Measurements from ENCODE around the gene FOXJ3.

DNA sequence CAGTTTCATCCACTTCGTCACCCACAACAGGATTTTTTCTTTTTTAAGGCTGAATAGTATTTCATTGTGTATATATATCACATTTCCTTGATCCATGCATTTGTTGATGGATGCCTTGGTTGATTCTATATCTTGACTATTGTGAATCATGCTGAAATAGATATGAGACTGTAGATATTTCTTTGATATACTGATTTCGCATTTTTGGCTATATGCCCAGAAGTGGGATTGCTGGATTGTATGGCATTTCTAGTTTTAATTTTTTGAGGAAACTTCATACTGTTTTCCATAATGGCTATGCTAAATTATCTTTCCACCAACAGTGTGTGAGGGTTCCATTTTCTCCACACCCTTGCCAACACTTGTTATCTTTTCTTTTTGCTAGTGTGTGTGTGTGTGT is 176.8 kb downstream of the FOXJ3 start:
- TF ChIP-seq, protein P1, sequence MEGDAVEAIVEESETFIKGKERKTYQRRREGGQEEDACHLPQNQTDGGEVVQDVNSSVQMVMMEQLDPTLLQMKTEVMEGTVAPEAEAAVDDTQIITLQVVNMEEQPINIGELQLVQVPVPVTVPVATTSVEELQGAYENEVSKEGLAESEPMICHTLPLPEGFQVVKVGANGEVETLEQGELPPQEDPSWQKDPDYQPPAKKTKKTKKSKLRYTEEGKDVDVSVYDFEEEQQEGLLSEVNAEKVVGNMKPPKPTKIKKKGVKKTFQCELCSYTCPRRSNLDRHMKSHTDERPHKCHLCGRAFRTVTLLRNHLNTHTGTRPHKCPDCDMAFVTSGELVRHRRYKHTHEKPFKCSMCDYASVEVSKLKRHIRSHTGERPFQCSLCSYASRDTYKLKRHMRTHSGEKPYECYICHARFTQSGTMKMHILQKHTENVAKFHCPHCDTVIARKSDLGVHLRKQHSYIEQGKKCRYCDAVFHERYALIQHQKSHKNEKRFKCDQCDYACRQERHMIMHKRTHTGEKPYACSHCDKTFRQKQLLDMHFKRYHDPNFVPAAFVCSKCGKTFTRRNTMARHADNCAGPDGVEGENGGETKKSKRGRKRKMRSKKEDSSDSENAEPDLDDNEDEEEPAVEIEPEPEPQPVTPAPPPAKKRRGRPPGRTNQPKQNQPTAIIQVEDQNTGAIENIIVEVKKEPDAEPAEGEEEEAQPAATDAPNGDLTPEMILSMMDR (IDR thresholded peaks at IDR 0.05), result no peak
- TF ChIP-seq POLR2A (IDR thresholded peaks at IDR 0.05), result no peak
- no peak for TF ChIP-seq POLR2AphosphoS5 (IDR thresholded peaks at IDR 0.05)

All from breast epithelium (tissue), 3 donors.